ENCODE data around the gene POLR1A. TPM values are rescaled to one million over a fixed set of nuclear protein-coding genes. Genes with fewer than 3 reads are reported as not detected.

POLR1A gene
- total and polyA plus RNA-seq, 12 donors = 3.9 to 25.8 (median 20.8) TPM

DNA sequence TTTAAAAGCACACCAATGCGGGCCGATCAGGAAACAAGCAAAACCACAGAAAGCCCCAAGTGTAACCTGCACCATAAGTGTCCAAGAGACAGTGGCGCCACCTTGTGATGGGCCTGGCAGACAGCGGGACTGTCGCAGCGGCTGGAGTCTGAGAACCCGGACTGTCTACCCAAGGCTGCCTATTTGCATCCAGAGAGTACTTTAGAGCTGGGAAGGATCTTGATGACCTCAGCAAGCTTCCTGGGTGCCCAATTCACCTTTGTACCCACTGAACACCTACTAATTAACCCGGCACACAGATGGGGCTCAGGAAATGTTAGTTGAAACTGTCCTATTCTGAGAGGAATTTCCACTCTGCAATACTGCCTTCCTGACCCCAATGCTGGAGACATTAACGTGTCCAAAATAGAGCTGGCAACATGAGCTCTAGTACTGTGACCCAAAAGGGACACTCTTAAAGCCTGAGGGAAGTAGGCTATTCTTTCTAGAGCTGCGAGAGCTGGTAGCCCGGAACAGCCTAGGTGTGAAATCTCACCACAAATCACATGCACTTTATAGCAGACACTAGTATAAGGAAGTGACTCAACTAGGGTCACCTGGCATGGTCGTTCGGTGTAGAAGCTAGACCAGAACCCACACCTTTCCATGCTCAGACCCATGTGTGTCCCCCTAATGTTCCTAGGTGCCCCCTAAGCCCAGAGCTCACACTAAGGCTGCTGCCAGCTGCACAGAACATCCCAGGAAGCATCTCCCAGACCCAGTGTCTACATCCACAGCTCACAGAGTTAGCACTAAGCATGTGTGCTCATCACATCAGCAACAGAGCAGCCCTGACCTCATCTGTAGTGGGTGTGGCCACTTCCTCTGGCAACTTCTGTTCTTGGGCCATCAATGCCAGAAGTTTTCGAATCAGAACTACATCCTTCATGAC is 25.4 kb downstream of the POLR1A start:
- DNase-seq (peak; percentile 84 to 86), ATAC-seq (peak; percentile 77 to 94 (median 88))
- H3K4me3 ChIP-seq = no peak overlapping the region
- H3K4me1 ChIP-seq = peaks cover 0 to 22% (median 12%) of the 10 kb centered on the region in 9 donors
- H3K36me3 ChIP-seq = peaks cover 0 to 76% (median 27%) of the 10 kb centered on the region in 9 donors
- peak overlapping the region in 1 of 10 donors; percentile 58 for H3K27ac ChIP-seq
- intact Hi-C loops (cut with DNase I) = loop anchor here (1.0 to 10.0 kb wide), 14 partner anchors 43 to 455 kb away; partner anchors contain the start of gene ST3GAL5 (in 5 of the 10)
- H3K27me3 ChIP-seq = no peaks in the 10 kb centered on the region
- WGBS, 2 donors = 41 to 48% methylated on average over 14 of the region's 14 CpGs
- H3K9me3 ChIP-seq = no peaks in the 10 kb centered on the region
- TF ChIP-seq, protein P1, sequence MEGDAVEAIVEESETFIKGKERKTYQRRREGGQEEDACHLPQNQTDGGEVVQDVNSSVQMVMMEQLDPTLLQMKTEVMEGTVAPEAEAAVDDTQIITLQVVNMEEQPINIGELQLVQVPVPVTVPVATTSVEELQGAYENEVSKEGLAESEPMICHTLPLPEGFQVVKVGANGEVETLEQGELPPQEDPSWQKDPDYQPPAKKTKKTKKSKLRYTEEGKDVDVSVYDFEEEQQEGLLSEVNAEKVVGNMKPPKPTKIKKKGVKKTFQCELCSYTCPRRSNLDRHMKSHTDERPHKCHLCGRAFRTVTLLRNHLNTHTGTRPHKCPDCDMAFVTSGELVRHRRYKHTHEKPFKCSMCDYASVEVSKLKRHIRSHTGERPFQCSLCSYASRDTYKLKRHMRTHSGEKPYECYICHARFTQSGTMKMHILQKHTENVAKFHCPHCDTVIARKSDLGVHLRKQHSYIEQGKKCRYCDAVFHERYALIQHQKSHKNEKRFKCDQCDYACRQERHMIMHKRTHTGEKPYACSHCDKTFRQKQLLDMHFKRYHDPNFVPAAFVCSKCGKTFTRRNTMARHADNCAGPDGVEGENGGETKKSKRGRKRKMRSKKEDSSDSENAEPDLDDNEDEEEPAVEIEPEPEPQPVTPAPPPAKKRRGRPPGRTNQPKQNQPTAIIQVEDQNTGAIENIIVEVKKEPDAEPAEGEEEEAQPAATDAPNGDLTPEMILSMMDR (IDR thresholded peaks at IDR 0.05) = peak; percentile 58 to 93 (median 86)

DNA sequence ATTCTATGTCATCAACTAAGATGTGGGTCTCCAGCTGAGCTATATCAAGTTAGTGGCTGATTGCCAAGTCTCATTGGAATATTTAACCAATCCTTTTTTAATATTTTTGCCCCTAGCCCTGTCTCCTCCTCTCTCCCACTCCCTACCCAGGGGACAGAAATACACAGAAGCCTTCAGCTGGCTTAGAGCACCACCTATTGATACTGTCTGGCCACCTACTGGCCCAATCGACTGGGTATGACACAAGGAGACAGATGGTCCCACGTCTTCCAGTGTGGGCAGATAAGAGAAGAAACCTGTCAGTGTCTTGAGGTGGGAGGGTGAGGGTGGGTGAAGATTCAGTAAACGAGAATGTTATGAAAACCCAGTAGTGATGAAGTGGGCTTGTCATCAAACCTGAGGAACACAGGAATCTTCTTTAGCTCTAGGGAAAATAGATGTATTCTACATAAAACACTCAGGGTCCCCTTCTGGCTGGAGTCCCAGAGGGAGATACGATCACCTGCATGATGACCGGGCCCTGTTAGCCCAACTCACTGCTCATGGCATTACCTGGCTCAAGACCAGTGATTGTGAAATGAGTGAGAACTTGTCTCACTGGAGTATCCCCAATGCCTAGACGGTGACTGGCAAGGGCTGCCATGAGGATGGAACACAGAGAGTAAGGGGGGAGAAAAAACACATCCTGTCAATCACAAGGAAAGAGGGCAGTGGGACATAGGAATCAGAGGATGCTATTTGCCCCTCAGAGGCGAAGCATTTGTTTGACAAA is 26.7 kb downstream of the POLR1A start:
- peak in 1 of 2 donors; percentile 50 for DNase-seq
- 56 to 67% methylated on average over 7 of the region's 7 CpGs for WGBS, 2 donors
- H3K4me1 ChIP-seq = peaks cover 0 to 22% (median 12%) of the 10 kb centered on the region in 9 donors
- ATAC-seq = peak; percentile 65 to 91 (median 76)
- intact Hi-C loops (cut with DNase I) = loop anchor here (1.0 to 10.0 kb wide), 10 partner anchors 42 to 444 kb away; partner anchors contain the start of gene ST3GAL5 (in 5 of the 10)
- TF ChIP-seq, protein P1 (IDR thresholded peaks at IDR 0.05) = peak in 7 of 9 donors; percentile 53 to 72 (median 67)
- no peak overlapping the region for H3K4me3 ChIP-seq
- peaks cover 0 to 84% (median 40%) of the 10 kb centered on the region in 9 donors for H3K36me3 ChIP-seq
- no peaks in the 10 kb centered on the region for H3K27me3 ChIP-seq
- H3K27ac ChIP-seq = no peak overlapping the region
- no peaks in the 10 kb centered on the region for H3K9me3 ChIP-seq

DNA sequence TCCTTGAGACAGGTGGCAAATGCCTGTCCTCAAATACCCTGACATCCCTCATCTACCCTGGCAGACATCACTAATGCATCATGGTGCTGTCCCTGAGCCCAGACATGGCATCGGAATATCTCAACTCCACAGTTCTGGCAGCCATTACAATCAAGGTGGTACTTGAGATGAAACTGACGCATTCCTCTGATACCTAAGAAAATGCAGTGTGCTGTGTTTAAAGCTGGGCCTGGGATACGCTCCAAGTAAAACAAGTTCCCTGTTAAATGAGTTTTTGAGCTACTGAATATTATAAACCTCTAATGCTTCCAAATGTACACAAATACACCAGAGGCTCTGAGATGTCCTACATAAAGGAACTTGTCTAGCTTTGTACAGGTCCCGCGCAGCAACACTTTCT is 29.8 kb downstream of the POLR1A start:
- no peak overlapping the region for H3K4me3 ChIP-seq
- H3K9me3 ChIP-seq = no peaks in the 10 kb centered on the region
- 94 to 98% methylated on average over 5 of the region's 5 CpGs for WGBS, 2 donors
- intact Hi-C loops (cut with DNase I) = loop anchor here in 6 of 10 donors (5.0 to 10.0 kb wide), 7 partner anchors 39 to 441 kb away; partner anchors contain the start of gene ST3GAL5 (in 5 of the 6)
- ATAC-seq (no peak), DNase-seq (no peak)
- no peaks in the 10 kb centered on the region for H3K27me3 ChIP-seq
- no peak overlapping the region for H3K27ac ChIP-seq
- H3K36me3 ChIP-seq = peaks cover 0 to 71% (median 43%) of the 10 kb centered on the region in 9 donors
- TF ChIP-seq, protein P1 (IDR thresholded peaks at IDR 0.05) = no peak
- peaks cover 0 to 37% (median 30%) of the 10 kb centered on the region in 9 donors for H3K4me1 ChIP-seq

DNA sequence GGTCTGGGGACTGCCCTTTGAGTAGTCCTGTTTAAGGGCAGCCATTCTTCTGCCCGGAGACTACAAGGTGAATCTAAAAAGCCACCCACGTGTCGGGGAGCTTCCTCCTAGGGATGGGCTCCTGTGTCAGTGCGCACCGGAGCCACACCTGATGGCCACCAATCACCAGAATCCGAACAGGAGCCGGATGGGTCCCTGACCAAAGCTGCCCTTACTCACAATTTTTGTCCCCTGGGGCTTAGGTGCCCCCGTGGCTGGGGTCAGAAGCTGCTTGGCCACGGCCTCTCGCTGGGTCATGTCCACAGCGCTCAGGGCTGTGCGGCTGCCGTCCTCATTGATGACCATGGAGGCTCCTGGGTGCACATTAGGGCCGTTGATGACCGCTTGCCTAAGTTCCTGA is 30.9 kb downstream of the POLR1A start:
- Histone ChIP-seq H3K4me1 (peaks cover 0 to 26% (median 22%) of the 10 kb centered on the region in 9 donors), H3K27ac (no peak overlapping the region), H3K27me3 (no peaks in the 10 kb centered on the region), H3K4me3 (no peak overlapping the region), H3K9me3 (no peaks in the 10 kb centered on the region), H3K36me3 (peaks cover 0 to 71% (median 43%) of the 10 kb centered on the region in 9 donors)
- DNase-seq (no peak), ATAC-seq (no peak)
- TF ChIP-seq, protein P1 (IDR thresholded peaks at IDR 0.05) = no peak
- 97% methylated on average over 15 of the region's 15 CpGs for WGBS, 2 donors
- intact Hi-C loops (cut with DNase I) = loop anchor here (5.0 to 10.0 kb wide), 8 partner anchors 38 to 440 kb away; partner anchors contain the start of gene ST3GAL5 (in 6 of the 10)
